Nephron progenitor cell (in vitro differentiated cells): Measurements from ENCODE around the gene SNX25.
A peak's percentile ranks its signal among the peaks of the same experiment; 100 is the strongest.

Source experiments
- DNase-seq: peaks from one replicate; pipeline ENCODE4 v3.0.0; 2021
- H3K27ac Mint-ChIP-seq: 2 replicates; pipeline ENCODE4 v1.8.0; 2021; ENCODE audit warnings: mild to moderate bottlenecking, moderate library complexity, mixed read lengths
- H3K27me3 Mint-ChIP-seq: 2 replicates; pipeline ENCODE4 v1.8.0; 2021; ENCODE audit warnings: mild to moderate bottlenecking, low read depth, mixed read lengths; ENCODE audit not compliant: poor library complexity
- H3K36me3 Mint-ChIP-seq: 2 replicates; pipeline ENCODE4 v1.8.0; 2021; ENCODE audit warnings: low read depth, mixed read lengths
- H3K4me1 Mint-ChIP-seq: 2 replicates; pipeline ENCODE4 v1.8.0; 2021; ENCODE audit warnings: mixed read lengths
- H3K4me3 Mint-ChIP-seq: 2 replicates; pipeline ENCODE4 v1.8.0; 2021; ENCODE audit warnings: mild to moderate bottlenecking, moderate library complexity, mixed read lengths
- H3K9me3 Mint-ChIP-seq: 2 replicates; pipeline ENCODE4 v1.8.0; 2021; ENCODE audit warnings: mild to moderate bottlenecking, moderate library complexity, mixed read lengths
- CTCF ChIP-seq: fragments of 200-600 bp; sonication (generic); IDR thresholded peaks from 2 replicates; pipeline ENCODE4 v1.5.0; 2021; ENCODE audit warnings: antibody characterized with exemption

Gene SNX25

GRCh38 chr4:185369731-185370130 lies 160.3 kb downstream of the SNX25 start:
- H3K4me3 Mint-ChIP-seq, result no peak overlapping the region
- DNase-seq, result no peak
- peaks cover 16% of the 10 kb centered on the region for H3K4me1 Mint-ChIP-seq
- peaks cover 13% of the 10 kb centered on the region for H3K36me3 Mint-ChIP-seq
- TF ChIP-seq CTCF, result no peak
- H3K27ac Mint-ChIP-seq, result peak overlapping the region; percentile 39
- H3K27me3 Mint-ChIP-seq, result no peaks in the 10 kb centered on the region
- no peaks in the 10 kb centered on the region for H3K9me3 Mint-ChIP-seq

GRCh38 chr4:185370268-185370949 lies 161.0 kb downstream of the SNX25 start:
- DNase-seq, result no peak
- TF ChIP-seq CTCF, result no peak

DNA sequence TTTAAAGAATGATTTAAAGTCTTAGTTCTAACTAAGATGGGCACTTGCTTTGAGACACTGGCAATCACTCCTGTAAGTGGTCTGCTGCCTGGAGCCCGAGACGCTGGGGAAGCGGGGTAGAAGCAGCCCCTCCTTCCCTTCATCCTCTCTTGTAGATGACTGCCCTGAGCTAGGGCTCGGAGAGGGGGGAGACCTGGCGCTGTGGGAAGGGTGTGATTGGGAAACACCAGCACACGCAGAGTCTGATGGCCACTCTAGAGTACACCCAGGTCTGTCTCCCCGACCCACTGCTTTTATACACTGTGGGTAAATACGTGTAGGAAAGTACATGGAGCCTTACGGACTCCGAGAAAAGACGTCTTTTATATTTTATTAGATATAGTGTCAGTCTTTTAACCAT lies 162.3 kb downstream of the SNX25 start:
- Mint-ChIP-seq H3K4me3 (no peak overlapping the region), H3K27me3 (no peaks in the 10 kb centered on the region), H3K9me3 (no peaks in the 10 kb centered on the region), H3K4me1 (peaks cover 4% of the 10 kb centered on the region), H3K27ac (no peak overlapping the region), H3K36me3 (peaks cover 19% of the 10 kb centered on the region)
- TF ChIP-seq CTCF, result no peak
- no peak for DNase-seq

More at GRCh38 chr4:185370268-185370949, 161.0 kb downstream of the SNX25 start:
- no peaks in the 10 kb centered on the region for H3K9me3 Mint-ChIP-seq
- peaks cover 10% of the 10 kb centered on the region for H3K4me1 Mint-ChIP-seq
- no peak overlapping the region for H3K27ac Mint-ChIP-seq
- no peaks in the 10 kb centered on the region for H3K27me3 Mint-ChIP-seq
- H3K36me3 Mint-ChIP-seq, result peaks cover 13% of the 10 kb centered on the region
- no peak overlapping the region for H3K4me3 Mint-ChIP-seq

DNA sequence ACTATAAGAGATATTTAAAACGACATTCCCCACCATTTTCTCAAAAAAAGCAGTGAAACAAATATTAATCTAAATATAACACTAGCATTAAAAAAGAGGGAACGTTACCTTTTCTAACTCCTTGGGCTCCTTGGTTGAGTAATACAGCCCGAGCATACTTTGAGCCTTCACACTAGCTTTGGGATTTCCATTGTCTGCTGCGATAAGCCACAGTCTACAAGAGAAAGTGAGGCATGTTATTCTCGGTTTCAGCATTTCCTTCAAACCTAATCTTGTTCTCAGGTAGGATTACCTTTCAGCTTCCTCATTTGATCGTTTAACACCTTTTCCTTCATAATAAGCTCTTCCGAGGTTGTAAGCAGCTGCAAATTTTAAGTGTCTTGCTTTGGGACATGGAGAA lies 164.6 kb downstream of the SNX25 start:
- no peaks in the 10 kb centered on the region for H3K4me1 Mint-ChIP-seq
- H3K9me3 Mint-ChIP-seq, result no peaks in the 10 kb centered on the region
- H3K4me3 Mint-ChIP-seq, result no peak overlapping the region
- DNase-seq, result no peak
- H3K27ac Mint-ChIP-seq, result no peak overlapping the region
- peaks cover 20% of the 10 kb centered on the region for H3K36me3 Mint-ChIP-seq
- H3K27me3 Mint-ChIP-seq, result no peaks in the 10 kb centered on the region
- no peak for TF ChIP-seq CTCF

GRCh38 chr4:185374573-185374972 lies 165.2 kb downstream of the SNX25 start:
- peaks cover 20% of the 10 kb centered on the region for H3K36me3 Mint-ChIP-seq
- no peak overlapping the region for H3K27ac Mint-ChIP-seq
- no peak for TF ChIP-seq CTCF
- H3K4me1 Mint-ChIP-seq, result no peaks in the 10 kb centered on the region
- no peak for DNase-seq
- H3K4me3 Mint-ChIP-seq, result no peak overlapping the region
- peaks cover 1% of the 10 kb centered on the region for H3K9me3 Mint-ChIP-seq
- H3K27me3 Mint-ChIP-seq, result no peaks in the 10 kb centered on the region

DNA sequence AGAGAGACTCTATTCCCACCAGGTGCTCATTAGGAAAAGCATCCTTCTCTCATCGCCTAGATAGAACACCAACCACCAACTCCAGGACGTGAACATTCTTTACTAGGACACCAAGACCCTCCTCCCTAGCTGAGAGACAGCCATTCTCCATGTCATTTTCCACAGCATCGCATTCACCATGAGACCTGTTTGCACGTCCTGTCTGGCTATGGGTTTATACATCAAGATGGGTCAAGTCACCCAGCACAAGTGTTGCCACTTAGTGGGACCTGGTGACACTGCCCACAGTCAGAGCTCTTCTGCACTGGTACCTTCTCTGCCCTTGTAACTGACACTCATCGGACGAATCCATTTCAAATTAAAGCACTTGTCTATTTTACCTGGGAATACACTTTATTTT lies 168.9 kb downstream of the SNX25 start:
- DNase-seq, result no peak
- Mint-ChIP-seq H3K27me3 (no peaks in the 10 kb centered on the region), H3K4me1 (no peaks in the 10 kb centered on the region), H3K27ac (no peak overlapping the region), H3K4me3 (no peak overlapping the region), H3K9me3 (peaks cover 33% of the 10 kb centered on the region), H3K36me3 (peaks cover 35% of the 10 kb centered on the region)
- TF ChIP-seq CTCF, result no peak
